GM12865 (cell line): ENCODE results near the gene BCDIN3D.

Experiments used
- DNase-seq: peaks from one replicate; pipeline ENCODE4 v3.0.0; 2010; ENCODE audit warnings: low read depth
- H3K4me3 ChIP-seq: 2 replicates; pipeline ENCODE4 v1.5.1; 2011; ENCODE audit warnings: mild to moderate bottlenecking, low read depth, low read length, control low read depth
- TF ChIP-seq, protein P1 (sequence below): IDR thresholded peaks from 2 replicates; pipeline ENCODE4 v1.5.1; 2011; ENCODE audit warnings: low read length, control low read depth, low read depth, inconsistent platforms; ENCODE audit not compliant: insufficient read depth; ENCODE audit errors: missing control alignments

Gene BCDIN3D

GRCh38 chr12:49832836-49833421, 10.0 kb downstream of the BCDIN3D start:
- TF ChIP-seq, protein P1, sequence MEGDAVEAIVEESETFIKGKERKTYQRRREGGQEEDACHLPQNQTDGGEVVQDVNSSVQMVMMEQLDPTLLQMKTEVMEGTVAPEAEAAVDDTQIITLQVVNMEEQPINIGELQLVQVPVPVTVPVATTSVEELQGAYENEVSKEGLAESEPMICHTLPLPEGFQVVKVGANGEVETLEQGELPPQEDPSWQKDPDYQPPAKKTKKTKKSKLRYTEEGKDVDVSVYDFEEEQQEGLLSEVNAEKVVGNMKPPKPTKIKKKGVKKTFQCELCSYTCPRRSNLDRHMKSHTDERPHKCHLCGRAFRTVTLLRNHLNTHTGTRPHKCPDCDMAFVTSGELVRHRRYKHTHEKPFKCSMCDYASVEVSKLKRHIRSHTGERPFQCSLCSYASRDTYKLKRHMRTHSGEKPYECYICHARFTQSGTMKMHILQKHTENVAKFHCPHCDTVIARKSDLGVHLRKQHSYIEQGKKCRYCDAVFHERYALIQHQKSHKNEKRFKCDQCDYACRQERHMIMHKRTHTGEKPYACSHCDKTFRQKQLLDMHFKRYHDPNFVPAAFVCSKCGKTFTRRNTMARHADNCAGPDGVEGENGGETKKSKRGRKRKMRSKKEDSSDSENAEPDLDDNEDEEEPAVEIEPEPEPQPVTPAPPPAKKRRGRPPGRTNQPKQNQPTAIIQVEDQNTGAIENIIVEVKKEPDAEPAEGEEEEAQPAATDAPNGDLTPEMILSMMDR: no peak
- no peak overlapping the region for H3K4me3 ChIP-seq
- no peak for DNase-seq

DNA sequence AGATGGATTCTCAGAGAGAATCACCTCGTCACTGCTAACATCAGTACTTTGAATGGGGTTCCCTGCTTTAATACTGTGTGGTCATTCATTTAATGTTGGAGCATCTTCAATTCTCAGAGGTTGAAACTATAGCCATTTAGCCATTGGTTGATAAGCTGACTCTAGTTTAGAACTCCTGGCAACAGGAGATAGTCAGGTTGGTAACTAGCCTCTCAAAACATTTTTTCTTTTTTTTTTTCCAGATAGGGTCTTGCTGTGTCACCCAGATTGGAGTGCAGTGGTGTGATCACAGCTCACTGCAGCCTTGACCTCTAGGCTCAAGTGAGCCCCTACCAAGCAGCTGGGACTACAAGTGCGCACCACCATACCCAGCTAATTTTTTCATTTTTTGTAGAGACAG, 11.2 kb downstream of the BCDIN3D start:
- no peak for DNase-seq
- TF ChIP-seq, protein P1: no peak
- H3K4me3 ChIP-seq: no peak overlapping the region

GRCh38 chr12:49828133-49829091, 14.5 kb downstream of the BCDIN3D start, which contains the start of gene NCKAP5L:
NCKAP5L (minus strand) TSS chr12:49828413; CDS start chr12:49804044, 24,369 bp downstream.
- peak; percentile 97 for DNase-seq
- peak within 1 kb of the TSS; percentile 73 for H3K4me3 ChIP-seq
- TF ChIP-seq, protein P1: no peak

GRCh38 chr12:49827401-49828099, 15.4 kb downstream of the BCDIN3D start:
- TF ChIP-seq, protein P1: no peak
- peak; percentile 50 for DNase-seq
- peak overlapping the region; percentile 73 for H3K4me3 ChIP-seq

DNA sequence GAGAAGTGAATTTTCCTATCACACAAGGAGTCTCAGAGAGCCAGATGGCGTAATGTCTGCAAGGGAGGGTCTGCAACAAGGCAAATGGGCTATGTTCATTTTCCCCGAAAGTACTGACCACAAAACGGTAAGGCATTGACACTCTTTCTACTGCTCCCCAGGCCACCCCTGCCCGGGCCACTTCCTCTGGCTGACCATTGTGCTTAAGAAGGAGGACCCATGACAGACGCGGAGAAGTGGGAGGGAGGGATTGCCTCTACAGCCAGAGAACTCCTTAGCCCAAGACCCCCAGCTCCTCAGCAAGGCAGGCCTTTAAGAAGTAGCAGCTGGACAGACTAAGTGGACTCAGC, 15.9 kb downstream of the BCDIN3D start:
- TF ChIP-seq, protein P1: no peak
- H3K4me3 ChIP-seq: peak overlapping the region; percentile 73
- no peak for DNase-seq

- TF ChIP-seq, protein P1: no peak
- H3K4me3 ChIP-seq: no peak overlapping the region
- no peak for DNase-seq
These were observed 16.9 kb downstream of the BCDIN3D start for GRCh38 chr12:49825971-49826421.
